Endothelial cell of umbilical vein (primary cell): ENCODE measurements around the gene DGCR2. TPM values are rescaled to one million over a fixed set of nuclear protein-coding genes. Genes with fewer than 3 reads are reported as not detected.
A peak's percentile ranks its signal among the peaks of the same experiment; 100 is the strongest.

Source experiments
- BruUV-seq: library from RNA; stranded (reverse); fragments of 400-500 nt; replicated peaks from 2 replicates; lab custom pipeline; 2021; lab: Mats Ljungman, UMichigan
- CTCF ChIA-PET: fragments of 300-600, 350-600 bp; sonication (Branson Sonifier 250); formaldehyde crosslinking; loops from one replicate; lab custom pipeline; 2021; ENCODE audit warnings: antibody characterized with exemption, inconsistent platforms; lab: Charles Lee
- POLR2A ChIA-PET: fragments of 300-600, 350-600 bp; sonication (Branson Sonifier 250); formaldehyde crosslinking; loops from one replicate; lab custom pipeline; 2021; ENCODE audit warnings: antibody characterized with exemption, inconsistent platforms; lab: Charles Lee
- DNase-seq: peaks from one replicate; pipeline ENCODE4 v3.0.0-alpha.2; 2011; ENCODE audit warnings: low read depth, low spot score
- FAIRE-seq: peaks from 2 replicates; lab custom pipeline; 2011; peaks lifted over from hg19 to GRCh38; lab: Jason Lieb, UNC
- H2AFZ ChIP-seq: 2 replicates; pipeline ENCODE4 v1.6.0; 2012; ENCODE audit warnings: low read depth, low read length, control low read depth, inconsistent platforms
- H3K27ac ChIP-seq: 2 replicates; pipeline ENCODE4 v1.5.1; 2011; ENCODE audit warnings: low read depth, mild to moderate bottlenecking, control low read depth, low read length, moderate library complexity; ENCODE audit not compliant: insufficient read depth
- H3K27me3 ChIP-seq, 2 experiments: 2 replicates each; pipeline versions ENCODE4 v1.6.0 to v1.6.1; 2011; ENCODE audit warnings: low read length in 2 of 2, mixed read lengths in 1 of 2; ENCODE audit not compliant: control insufficient read depth in 2 of 2, insufficient read depth in 2 of 2
- H3K36me3 ChIP-seq, 2 experiments: 2 replicates in 1 of 2; 3 replicates in 1 of 2; pipeline ENCODE4 v1.5.1; 2011; ENCODE audit warnings: low read length in 2 of 2, mild to moderate bottlenecking in 1 of 2, moderate library complexity in 1 of 2; ENCODE audit not compliant: control insufficient read depth in 2 of 2, insufficient read depth in 2 of 2; ENCODE audit errors: extremely low read depth in 1 of 2
- H3K4me1 ChIP-seq: 3 replicates; pipeline ENCODE4 v1.5.1; 2011; ENCODE audit warnings: mild to moderate bottlenecking, low read length; ENCODE audit not compliant: control insufficient read depth, insufficient read depth; ENCODE audit errors: extremely low read depth
- H3K4me2 ChIP-seq: 2 replicates; pipeline ENCODE4 v1.6.1; 2011; ENCODE audit warnings: low read length, control low read depth, mixed read lengths; ENCODE audit not compliant: insufficient read depth
- H3K4me3 ChIP-seq, 3 experiments: fragments of 200-600 bp in 1 of 3; sonication (generic), shearing (Covaris generic) in 1 of 3; replicated peaks in 1 of 3; 2 replicates each; pipeline ENCODE4 v1.5.1; 2011 to 2016; ENCODE audit warnings: control low read depth in 3 of 3, low read length in 3 of 3, mild to moderate bottlenecking in 2 of 3, inconsistent platforms in 1 of 3, low read depth in 1 of 3, moderate library complexity in 1 of 3; ENCODE audit not compliant: insufficient read depth in 1 of 3
- H3K79me2 ChIP-seq: 2 replicates; pipeline ENCODE4 v1.6.0; 2012; ENCODE audit warnings: low read length, inconsistent platforms; ENCODE audit not compliant: control insufficient read depth, insufficient read depth
- H3K9ac ChIP-seq: replicated peaks from 2 replicates; pipeline ENCODE3; 2011; ENCODE audit warnings: low read length, control low read depth; ENCODE audit not compliant: insufficient read depth; ENCODE audit errors: extremely low read depth
- H3K9me1 ChIP-seq: replicated peaks from 3 replicates; pipeline ENCODE4 v1.6.0; 2011; ENCODE audit warnings: mild to moderate bottlenecking, low read length; ENCODE audit not compliant: control insufficient read depth, insufficient read depth; ENCODE audit errors: extremely low read depth
- H3K9me3 ChIP-seq: replicated peaks from 2 replicates; pipeline ENCODE4 v1.5.1; 2012; ENCODE audit warnings: low read length, inconsistent platforms; ENCODE audit not compliant: control insufficient read depth, insufficient read depth
- H4K20me1 ChIP-seq: replicated peaks from 2 replicates; pipeline ENCODE3; 2011; ENCODE audit warnings: mild to moderate bottlenecking, low read length; ENCODE audit not compliant: control insufficient read depth, insufficient read depth; ENCODE audit errors: extremely low read depth
- CTCF ChIP-seq, 2 donors: IDR thresholded peaks; 1 replicate in 1 of 2; 2 replicates in 1 of 2; pipeline ENCODE4 v1.5.1; 2011; ENCODE audit warnings: low read length in 2 of 2, mild to moderate bottlenecking in 2 of 2, moderate library complexity in 2 of 2, control low read depth in 1 of 2, inconsistent platforms in 1 of 2, low read depth in 1 of 2; ENCODE audit not compliant: insufficient read depth in 1 of 2; ENCODE audit errors: extremely low read depth in 1 of 2
- EZH2 ChIP-seq: IDR thresholded peaks from 2 replicates; pipeline ENCODE4 v1.6.1; 2012; ENCODE audit warnings: borderline replicate concordance, low read depth, mild to moderate bottlenecking, moderate library complexity, low read length, inconsistent platforms; ENCODE audit not compliant: severe bottlenecking
- FOS ChIP-seq: IDR thresholded peaks from 2 replicates; pipeline ENCODE4 v1.6.1; 2011; ENCODE audit warnings: mild to moderate bottlenecking, low read length, moderate library complexity, borderline replicate concordance; ENCODE audit not compliant: insufficient read depth
- GATA2 ChIP-seq: IDR thresholded peaks from 2 replicates; pipeline ENCODE4 v1.7.0; 2011; ENCODE audit warnings: low read depth, mild to moderate bottlenecking, moderate library complexity, mixed read lengths, low read length; ENCODE audit not compliant: insufficient read length, insufficient read depth
- JUN ChIP-seq: IDR thresholded peaks from 2 replicates; pipeline ENCODE4 v1.6.1; 2011; ENCODE audit warnings: borderline replicate concordance, low read depth; ENCODE audit not compliant: insufficient read length, insufficient read depth
- MAX ChIP-seq: IDR thresholded peaks from 2 replicates; pipeline ENCODE4 v1.6.1; 2011; ENCODE audit not compliant: insufficient read depth, insufficient read length
- MYC ChIP-seq: IDR thresholded peaks from one replicate; pipeline ENCODE4 v1.6.1; 2011; ENCODE audit warnings: mild to moderate bottlenecking, low read depth, low read length
- POLR2A ChIP-seq: IDR thresholded peaks from 2 replicates; pipeline ENCODE4 v1.6.1; 2012; ENCODE audit warnings: low read depth, mild to moderate bottlenecking, control low read depth, low read length
- POLR2AphosphoS5 ChIP-seq: IDR thresholded peaks from 2 replicates; pipeline ENCODE4 v1.6.1; 2012; ENCODE audit warnings: low read depth, mild to moderate bottlenecking, control low read depth, low read length, moderate library complexity; ENCODE audit not compliant: insufficient read depth
- dilution Hi-C: fragments of 300-500 bp; cut with MboI; formaldehyde crosslinking; loops from one replicate; pipeline ENCODE4 v1.15.0; 2019; ENCODE audit warnings: low sequenced_read_pairs; ENCODE audit not compliant: extremely low pct_ligation_motif_present
- intact Hi-C: fragments of 100-400 bp; cut with micrococcal nuclease; formaldehyde crosslinking; loops from one replicate; pipeline ENCODE4 v1.10.0; 2022
- polyA plus RNA-seq, 4 experiments: library from polyadenylated mRNA; depleted of rRNA in 3 of 4; stranded (reverse) in 3 of 4; unstranded in 1 of 4; fragments of >200 nt; gene quantifications; 2 replicates each; pipeline versions ENCODE4 v1.2.1 to v1.2.3, GENCODE V29; 2011 to 2012; ENCODE audit warnings: missing spikeins in 1 of 4
- total RNA-seq: library from RNA; stranded (reverse); gene quantifications from 2 replicates; pipeline ENCODE4 v1.2.3, GENCODE V29; 2021

DGCR2 gene
- total and polyA plus RNA-seq, 2 donors (not counting 3 experiments of a cell fraction or from before 2014, with no cell fraction given) = 44.8 to 51.2 TPM

GRCh38 chr22:19134176-19134831 lies 12.1 kb upstream of the DGCR2 start:
- BruUV-seq = TSS peak; percentile 26
- intact Hi-C loops = no loop called here
- no peak for FAIRE-seq
- no peak overlapping the region for H3K4me3 ChIP-seq
- H3K27ac ChIP-seq = no peak overlapping the region
- H3K9ac ChIP-seq = no peak overlapping the region
- CTCF ChIA-PET = interaction anchor here (2.3 kb wide), 1 partner anchor 10 kb away, joined by 9 read pairs; the partner anchor contains the start of gene ESS2
- no peaks in the 10 kb centered on the region for H3K79me2 ChIP-seq
- H4K20me1 ChIP-seq = no peaks in the 10 kb centered on the region
- TF ChIP-seq CTCF (IDR thresholded peaks at IDR 0.05; ENCODE audit: extremely low read depth in 1 of 2, insufficient read depth in 1 of 2, low read depth in 1 of 2, low read length in 2 of 2) (no peak), EZH2 (no peak), JUN (no peak), GATA2 (no peak), MAX (no peak), FOS (no peak), POLR2A (no peak), MYC (no peak), POLR2AphosphoS5 (no peak)
- dilution Hi-C loops = no loop called here
- H2AFZ ChIP-seq = no peak overlapping the region
- POLR2A ChIA-PET = no interaction called here
- H3K4me2 ChIP-seq = no peak overlapping the region
- H3K9me1 ChIP-seq = no peaks in the 10 kb centered on the region
- no peaks in the 10 kb centered on the region for H3K9me3 ChIP-seq
- H3K4me1 ChIP-seq = no peaks in the 10 kb centered on the region
- no peak for DNase-seq
- no peaks in the 10 kb centered on the region for H3K27me3 ChIP-seq
- peaks cover 10 to 53% of the 10 kb centered on the region in 2 experiments for H3K36me3 ChIP-seq
